ENCODE results near the gene UBIAD1. TPM values are rescaled to one million over a fixed set of nuclear protein-coding genes. Genes with fewer than 3 reads are reported as not detected.

Gene UBIAD1
- total RNA-seq, 1 experiment from 2014 or later, result 17.0 TPM

DNA sequence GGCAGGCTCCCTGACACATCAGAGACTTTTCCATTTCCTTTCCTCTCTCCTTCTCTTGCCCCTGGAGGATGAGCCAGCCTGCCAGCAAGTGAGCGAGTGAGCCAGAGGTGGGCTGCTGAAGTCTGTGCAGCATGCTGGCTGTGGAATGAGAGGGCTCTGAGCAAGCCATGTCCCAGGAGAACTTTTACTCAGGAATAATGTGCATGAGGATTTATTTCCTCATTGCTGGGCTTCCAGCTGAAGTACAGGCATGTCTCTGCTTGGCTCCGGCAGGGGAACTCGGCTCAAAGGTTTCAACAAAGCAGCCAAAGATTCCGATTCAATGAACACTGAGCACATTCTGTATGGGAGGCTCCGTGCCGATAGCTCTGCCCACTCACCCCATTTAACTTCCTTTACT is 43.7 kb downstream of the UBIAD1 start:
- H3K9me3 ChIP-seq, result no peaks in the 10 kb centered on the region
- intact Hi-C loops (cut with micrococcal nuclease; ENCODE audit: unreplicated experiment), result loop anchor here (1.0 kb wide), 1 partner anchor 337 kb away; no protein-coding TSS in a partner anchor
- ChIA-PET POLR2A (no interaction called here), CTCF (no interaction called here)
- Mint-ChIP-seq H3K27ac (ENCODE audit: unreplicated experiment) (no peak overlapping the region), H3K4me1 (ENCODE audit: low read depth, unreplicated experiment) (peaks cover 7% of the 10 kb centered on the region), H3K4me3 (ENCODE audit: unreplicated experiment) (no peak overlapping the region), H3K27me3 (ENCODE audit: insufficient read depth, unreplicated experiment) (peaks cover 2% of the 10 kb centered on the region), H3K36me3 (ENCODE audit: insufficient read depth, unreplicated experiment) (no peaks in the 10 kb centered on the region), H3K9me3 (ENCODE audit: unreplicated experiment) (no peaks in the 10 kb centered on the region)
- H3K27me3 ChIP-seq (replicated peaks; ENCODE audit: control insufficient read depth, insufficient read depth, low read length), result no peaks in the 10 kb centered on the region
- BruUV-seq (replicated peaks), result no TSS peak
- no peak for DNase-seq
- no peaks in the 10 kb centered on the region for H3K36me3 ChIP-seq (ENCODE audit: control insufficient read depth, insufficient read depth, low read length)
- no peaks in the 10 kb centered on the region for H3K4me1 ChIP-seq
- H3K4me3 ChIP-seq (ENCODE audit: low read depth, low read length), result no peak overlapping the region
- TF ChIP-seq, protein P1, sequence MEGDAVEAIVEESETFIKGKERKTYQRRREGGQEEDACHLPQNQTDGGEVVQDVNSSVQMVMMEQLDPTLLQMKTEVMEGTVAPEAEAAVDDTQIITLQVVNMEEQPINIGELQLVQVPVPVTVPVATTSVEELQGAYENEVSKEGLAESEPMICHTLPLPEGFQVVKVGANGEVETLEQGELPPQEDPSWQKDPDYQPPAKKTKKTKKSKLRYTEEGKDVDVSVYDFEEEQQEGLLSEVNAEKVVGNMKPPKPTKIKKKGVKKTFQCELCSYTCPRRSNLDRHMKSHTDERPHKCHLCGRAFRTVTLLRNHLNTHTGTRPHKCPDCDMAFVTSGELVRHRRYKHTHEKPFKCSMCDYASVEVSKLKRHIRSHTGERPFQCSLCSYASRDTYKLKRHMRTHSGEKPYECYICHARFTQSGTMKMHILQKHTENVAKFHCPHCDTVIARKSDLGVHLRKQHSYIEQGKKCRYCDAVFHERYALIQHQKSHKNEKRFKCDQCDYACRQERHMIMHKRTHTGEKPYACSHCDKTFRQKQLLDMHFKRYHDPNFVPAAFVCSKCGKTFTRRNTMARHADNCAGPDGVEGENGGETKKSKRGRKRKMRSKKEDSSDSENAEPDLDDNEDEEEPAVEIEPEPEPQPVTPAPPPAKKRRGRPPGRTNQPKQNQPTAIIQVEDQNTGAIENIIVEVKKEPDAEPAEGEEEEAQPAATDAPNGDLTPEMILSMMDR (IDR thresholded peaks at IDR 0.05; ENCODE audit: insufficient read depth in 1 of 2, low read depth in 1 of 2, low read length in 1 of 2, severe bottlenecking in 1 of 2, unreplicated experiment in 1 of 2), result no peak

DNA sequence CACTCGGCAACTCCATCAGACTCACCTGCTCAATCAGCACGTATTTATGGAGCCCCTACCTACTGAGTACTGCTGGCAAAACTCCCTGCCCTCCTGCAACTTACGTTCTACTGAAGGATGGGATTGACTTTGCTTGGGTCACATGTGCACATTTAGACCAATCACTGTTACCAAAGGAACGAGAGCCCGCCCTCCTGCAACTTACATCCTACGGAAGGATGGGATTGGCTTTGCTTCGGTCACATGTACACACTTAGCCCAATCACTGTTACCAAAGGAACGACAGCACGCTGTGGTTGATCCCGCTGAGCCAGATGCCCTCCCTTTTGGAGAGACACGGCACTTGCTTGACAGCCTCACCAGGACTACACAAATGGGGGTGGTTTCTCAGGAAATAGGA is 46.0 kb downstream of the UBIAD1 start:
- no TSS peak for BruUV-seq (replicated peaks)
- Histone ChIP-seq H3K4me3 (ENCODE audit: low read depth, low read length) (no peak overlapping the region), H3K4me1 (no peaks in the 10 kb centered on the region), H3K27me3 (replicated peaks; ENCODE audit: control insufficient read depth, insufficient read depth, low read length) (no peaks in the 10 kb centered on the region), H3K9me3 (no peaks in the 10 kb centered on the region), H3K36me3 (ENCODE audit: control insufficient read depth, insufficient read depth, low read length) (no peaks in the 10 kb centered on the region)
- no peaks in the 10 kb centered on the region for H3K36me3 Mint-ChIP-seq (ENCODE audit: insufficient read depth, unreplicated experiment)
- TF ChIP-seq, protein P1 (IDR thresholded peaks at IDR 0.05; ENCODE audit: insufficient read depth in 1 of 2, low read depth in 1 of 2, low read length in 1 of 2, severe bottlenecking in 1 of 2, unreplicated experiment in 1 of 2), result no peak
- no peaks in the 10 kb centered on the region for H3K4me1 Mint-ChIP-seq (ENCODE audit: low read depth, unreplicated experiment)
- peaks cover 2% of the 10 kb centered on the region for H3K27me3 Mint-ChIP-seq (ENCODE audit: insufficient read depth, unreplicated experiment)
- no peak overlapping the region for H3K27ac Mint-ChIP-seq (ENCODE audit: unreplicated experiment)
- POLR2A ChIA-PET, result no interaction called here
- H3K9me3 Mint-ChIP-seq (ENCODE audit: unreplicated experiment), result no peaks in the 10 kb centered on the region
- DNase-seq, result no peak
- CTCF ChIA-PET, result interaction anchor here (0.7 kb wide), 1 partner anchor 12 kb away, joined by 3 read pairs; no protein-coding TSS in a partner anchor
- H3K4me3 Mint-ChIP-seq (ENCODE audit: unreplicated experiment), result no peak overlapping the region
- intact Hi-C loops (cut with micrococcal nuclease; ENCODE audit: unreplicated experiment), result no loop called here

DNA sequence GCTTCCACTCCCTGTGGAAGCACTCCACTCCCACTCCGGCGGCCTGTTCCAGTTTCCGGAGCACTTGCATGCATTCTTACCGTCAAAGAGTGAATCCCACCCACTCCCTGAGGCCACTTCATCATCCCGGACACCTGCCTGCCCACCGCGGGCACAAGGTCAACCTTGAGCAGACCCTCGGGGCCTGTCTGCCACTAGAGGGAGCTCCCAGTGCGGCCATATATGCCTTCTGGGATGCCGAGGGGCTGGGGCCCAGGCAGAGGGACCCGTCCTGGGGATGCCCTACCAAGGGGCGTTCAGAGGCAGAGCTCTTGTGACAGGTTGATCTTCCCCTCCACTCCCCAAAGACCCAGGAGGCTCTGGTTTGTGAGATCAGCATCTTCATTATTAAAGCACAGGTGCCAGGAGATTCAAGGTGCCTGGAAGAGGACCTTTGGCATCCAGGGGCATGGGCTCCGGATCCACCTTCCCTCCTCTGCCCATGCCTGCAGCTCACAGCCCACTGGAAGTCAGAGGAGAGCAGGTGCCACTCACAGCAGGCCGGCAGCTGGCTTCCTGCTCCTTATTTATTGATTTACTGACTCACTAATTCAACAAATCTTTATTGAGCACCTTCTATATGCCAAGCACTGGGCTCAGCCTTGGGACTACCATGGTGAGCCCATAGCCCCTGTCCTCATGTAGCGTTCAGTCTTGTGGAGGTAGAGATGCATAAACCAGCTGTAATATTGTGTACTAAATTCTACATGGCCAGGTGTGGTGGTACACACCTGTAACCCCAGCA is 47.3 kb downstream of the UBIAD1 start:
- H3K27ac Mint-ChIP-seq (ENCODE audit: unreplicated experiment), result no peak overlapping the region
- peaks cover 2% of the 10 kb centered on the region for H3K27me3 Mint-ChIP-seq (ENCODE audit: insufficient read depth, unreplicated experiment)
- POLR2A ChIA-PET, result no interaction called here
- Histone ChIP-seq H3K4me3 (ENCODE audit: low read depth, low read length) (no peak overlapping the region), H3K9me3 (no peaks in the 10 kb centered on the region), H3K27me3 (replicated peaks; ENCODE audit: control insufficient read depth, insufficient read depth, low read length) (no peaks in the 10 kb centered on the region), H3K4me1 (no peaks in the 10 kb centered on the region), H3K36me3 (ENCODE audit: control insufficient read depth, insufficient read depth, low read length) (no peaks in the 10 kb centered on the region)
- CTCF ChIA-PET, result no interaction called here
- H3K4me1 Mint-ChIP-seq (ENCODE audit: low read depth, unreplicated experiment), result no peaks in the 10 kb centered on the region
- H3K9me3 Mint-ChIP-seq (ENCODE audit: unreplicated experiment), result no peaks in the 10 kb centered on the region
- intact Hi-C loops (cut with micrococcal nuclease; ENCODE audit: unreplicated experiment), result no loop called here
- DNase-seq, result peak; percentile 44
- no peaks in the 10 kb centered on the region for H3K36me3 Mint-ChIP-seq (ENCODE audit: insufficient read depth, unreplicated experiment)
- TF ChIP-seq, protein P1 (IDR thresholded peaks at IDR 0.05; ENCODE audit: insufficient read depth in 1 of 2, low read depth in 1 of 2, low read length in 1 of 2, severe bottlenecking in 1 of 2, unreplicated experiment in 1 of 2), result peak; percentile 58
- H3K4me3 Mint-ChIP-seq (ENCODE audit: unreplicated experiment), result no peak overlapping the region
- BruUV-seq (replicated peaks), result no TSS peak

All from Caco-2 (cell line).